Right atrium auricular region (tissue), 2 donors: ENCODE data around the gene ISCU. TPM values are rescaled to one million over a fixed set of nuclear protein-coding genes. Genes with fewer than 3 reads are reported as not detected.
"Not testable (repeated sequence)": the region's sequence is repeated elsewhere in the genome, so short reads cannot be mapped to it uniquely, and the experiment has no call there.

Source experiments
- DNase-seq: peaks from one replicate; pipeline ENCODE4 v3.0.0-alpha.2; 2019; ENCODE audit warnings: low spot score
- H3K27ac ChIP-seq, 2 donors: fragments of 200-600 bp; sonication (generic); 1 replicate in 1 of 2; 2 replicates in 1 of 2; pipeline ENCODE4 v1.5.1; 2016 to 2019
- H3K27me3 ChIP-seq, 2 donors: fragments of 200-600 bp; sonication (generic); one replicate each; pipeline versions ENCODE4 v1.5.1 to v1.6.0; 2017 to 2019
- H3K36me3 ChIP-seq: fragments of 200-600 bp; sonication (generic); one replicate; pipeline ENCODE4 v1.5.1; 2016
- H3K4me1 ChIP-seq, 2 donors: fragments of 200-600 bp; sonication (generic); one replicate each; pipeline versions ENCODE4 v1.5.1 to v1.6.0; 2017 to 2019
- H3K4me3 ChIP-seq, 2 donors: fragments of 200-600 bp; sonication (generic); 1 replicate in 1 of 2; 2 replicates in 1 of 2; pipeline ENCODE4 v1.5.1; 2017 to 2019; ENCODE audit warnings: mild to moderate bottlenecking in 1 of 2, moderate library complexity in 1 of 2
- H3K9me3 ChIP-seq, 2 donors: fragments of 200-600 bp; sonication (generic); one replicate each; pipeline ENCODE4 v1.5.1; 2019
- total RNA-seq, 2 donors: library from RNA; depleted of rRNA; stranded (reverse); fragments of >200 nt; gene quantifications; one replicate each; pipeline ENCODE4 v1.1.0, GENCODE V29; 2016
- TF ChIP-seq, protein P1 (sequence below), 2 donors: fragments of 200-600 bp; sonication (generic); IDR thresholded peaks; one replicate each; pipeline ENCODE4 v1.5.1; 2019; ENCODE audit warnings: antibody characterized with exemption in 2 of 2

ISCU gene
- total RNA-seq, 2 donors from 2014 or later = 421 to 433 TPM

DNA sequence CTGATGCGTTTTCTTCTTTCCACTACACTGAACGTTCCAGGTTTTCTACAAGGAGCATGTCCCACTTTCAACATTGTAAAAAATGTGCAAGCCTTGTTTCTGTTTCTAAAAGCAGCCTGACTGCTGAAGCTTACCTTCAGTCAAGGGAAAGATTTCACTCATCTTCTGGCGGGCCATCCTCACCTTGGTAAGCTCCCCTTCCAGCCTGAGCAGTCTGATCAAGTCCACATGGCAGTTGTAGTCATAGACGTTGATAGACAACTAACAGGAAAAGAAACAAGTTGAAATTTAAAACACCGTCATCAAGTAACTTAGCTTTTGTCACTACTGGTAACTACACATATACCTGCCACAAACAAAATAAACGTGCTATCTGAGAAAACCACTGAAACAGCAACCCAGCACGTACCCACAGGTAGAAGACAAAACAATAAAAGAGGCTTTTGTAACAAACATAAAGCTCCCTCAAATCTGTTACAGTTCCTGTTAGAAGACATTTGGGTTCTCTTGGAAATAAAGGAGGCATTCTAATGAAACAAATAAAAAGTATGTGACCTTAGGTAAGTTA is 13.4 kb upstream of the ISCU start:
- Histone ChIP-seq H3K27me3 (no peaks in the 10 kb centered on the region), H3K4me3 (no peak overlapping the region), H3K27ac (no peak overlapping the region), H3K9me3 (no peaks in the 10 kb centered on the region), H3K36me3 (peaks cover 37% of the 10 kb centered on the region), H3K4me1 (peaks cover 0 to 15% of the 10 kb centered on the region in 2 donors)
- TF ChIP-seq, protein P1, sequence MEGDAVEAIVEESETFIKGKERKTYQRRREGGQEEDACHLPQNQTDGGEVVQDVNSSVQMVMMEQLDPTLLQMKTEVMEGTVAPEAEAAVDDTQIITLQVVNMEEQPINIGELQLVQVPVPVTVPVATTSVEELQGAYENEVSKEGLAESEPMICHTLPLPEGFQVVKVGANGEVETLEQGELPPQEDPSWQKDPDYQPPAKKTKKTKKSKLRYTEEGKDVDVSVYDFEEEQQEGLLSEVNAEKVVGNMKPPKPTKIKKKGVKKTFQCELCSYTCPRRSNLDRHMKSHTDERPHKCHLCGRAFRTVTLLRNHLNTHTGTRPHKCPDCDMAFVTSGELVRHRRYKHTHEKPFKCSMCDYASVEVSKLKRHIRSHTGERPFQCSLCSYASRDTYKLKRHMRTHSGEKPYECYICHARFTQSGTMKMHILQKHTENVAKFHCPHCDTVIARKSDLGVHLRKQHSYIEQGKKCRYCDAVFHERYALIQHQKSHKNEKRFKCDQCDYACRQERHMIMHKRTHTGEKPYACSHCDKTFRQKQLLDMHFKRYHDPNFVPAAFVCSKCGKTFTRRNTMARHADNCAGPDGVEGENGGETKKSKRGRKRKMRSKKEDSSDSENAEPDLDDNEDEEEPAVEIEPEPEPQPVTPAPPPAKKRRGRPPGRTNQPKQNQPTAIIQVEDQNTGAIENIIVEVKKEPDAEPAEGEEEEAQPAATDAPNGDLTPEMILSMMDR (IDR thresholded peaks at IDR 0.05) = no peak
- DNase-seq = no peak

GRCh38 chr12:108551535-108551934 is 10.9 kb upstream of the ISCU start:
- TF ChIP-seq, protein P1 (IDR thresholded peaks at IDR 0.05) = no peak
- Histone ChIP-seq H3K4me3 (no peak overlapping the region), H3K4me1 (peaks cover 0 to 20% of the 10 kb centered on the region in 2 donors), H3K36me3 (peaks cover 20% of the 10 kb centered on the region), H3K9me3 (no peaks in the 10 kb centered on the region), H3K27me3 (no peaks in the 10 kb centered on the region), H3K27ac (no peak overlapping the region)
- no peak for DNase-seq

DNA sequence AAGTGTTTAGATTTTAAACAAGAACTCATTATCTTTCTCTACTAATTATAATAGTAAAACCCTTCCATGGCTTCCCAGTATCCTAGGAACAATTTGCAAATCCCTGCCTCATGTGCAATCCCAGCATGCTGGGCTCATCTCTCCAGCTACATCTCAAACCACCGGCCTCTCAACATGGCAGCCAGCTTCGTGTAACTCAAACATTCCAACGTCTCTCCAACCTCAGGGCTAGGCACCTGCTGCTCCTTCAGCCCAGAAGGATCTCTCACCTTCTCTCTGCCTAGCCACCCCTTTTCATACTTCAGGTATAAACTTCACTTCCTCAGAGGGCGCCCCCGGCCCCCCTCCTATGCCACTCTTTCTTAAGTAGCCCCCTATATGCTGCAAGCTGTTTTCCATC is 8.6 kb upstream of the ISCU start:
- DNase-seq = no peak
- TF ChIP-seq, protein P1 (IDR thresholded peaks at IDR 0.05) = no peak
- Histone ChIP-seq H3K27me3 (no peaks in the 10 kb centered on the region), H3K36me3 (no peaks in the 10 kb centered on the region), H3K4me3 (no peak overlapping the region), H3K9me3 (no peaks in the 10 kb centered on the region), H3K27ac (no peak overlapping the region), H3K4me1 (peaks cover 0 to 28% of the 10 kb centered on the region in 2 donors)

- not testable (repeated sequence) for H3K4me3 ChIP-seq, H3K36me3 ChIP-seq, H3K27me3 ChIP-seq, DNase-seq, H3K9me3 ChIP-seq, H3K27ac ChIP-seq
- peaks cover 0 to 44% of the 10 kb centered on the region in 2 donors for H3K4me1 ChIP-seq
Measured at GRCh38 chr12:108555383-108555782, 7.0 kb upstream of the ISCU start.

DNA sequence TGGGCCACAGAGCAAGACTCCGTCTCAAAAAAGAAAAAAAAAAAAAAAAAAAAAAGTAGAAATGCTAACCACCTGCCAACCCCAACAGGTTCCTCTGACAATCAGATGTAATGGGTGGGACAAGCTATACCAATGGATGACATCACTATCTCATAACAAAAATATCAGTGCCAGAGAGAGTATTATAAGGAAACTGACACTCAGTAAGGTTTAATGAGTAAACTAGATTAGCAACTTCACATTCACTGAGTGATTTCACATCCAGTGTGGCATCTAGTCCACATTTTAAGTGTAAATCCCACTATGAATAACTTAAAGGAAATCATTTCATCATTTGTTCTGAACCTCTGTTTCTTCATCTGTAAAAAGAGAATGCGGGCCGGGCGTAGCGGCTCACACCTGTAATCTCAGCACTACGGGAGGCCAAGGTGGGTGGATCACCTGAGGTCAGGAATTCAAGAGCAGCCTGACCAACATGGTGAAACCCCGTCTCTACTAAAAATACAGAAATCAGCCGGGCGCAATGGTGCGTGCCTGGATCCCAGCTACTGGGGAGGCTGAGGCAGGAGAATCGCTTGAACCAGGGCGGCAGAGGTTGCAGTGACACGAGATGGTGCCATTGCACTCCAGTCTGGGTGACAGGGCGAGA is 3.3 kb upstream of the ISCU start:
- Histone ChIP-seq H3K4me3 (no peak overlapping the region), H3K27ac (no peak overlapping the region), H3K27me3 (no peaks in the 10 kb centered on the region), H3K36me3 (peaks cover 1% of the 10 kb centered on the region), H3K4me1 (peaks cover 0 to 56% of the 10 kb centered on the region in 2 donors), H3K9me3 (no peaks in the 10 kb centered on the region)
- no peak for DNase-seq
- TF ChIP-seq, protein P1 (IDR thresholded peaks at IDR 0.05) = no peak

DNA sequence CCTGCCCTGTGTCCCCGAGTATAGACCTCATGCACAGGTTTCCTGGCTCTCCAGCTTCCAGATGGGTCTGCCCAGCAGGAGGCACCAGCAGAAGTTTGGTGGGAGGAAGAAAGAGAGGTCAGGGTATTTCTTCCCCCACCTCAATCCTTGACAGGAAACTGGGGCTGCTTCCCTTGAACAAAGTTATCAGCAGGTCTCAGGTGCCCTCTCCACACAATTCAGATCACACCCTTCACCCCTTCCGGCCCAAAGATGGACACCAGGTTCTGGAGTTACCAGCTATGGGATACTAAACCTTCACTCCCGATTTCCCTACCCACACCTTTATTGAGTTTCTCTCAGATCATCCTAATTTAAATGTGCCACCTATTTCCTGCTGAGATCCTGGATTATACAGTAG is 2.6 kb upstream of the ISCU start:
- DNase-seq = no peak
- TF ChIP-seq, protein P1 (IDR thresholded peaks at IDR 0.05) = no peak
- Histone ChIP-seq H3K27ac (no peak overlapping the region), H3K4me1 (peaks cover 0 to 56% of the 10 kb centered on the region in 2 donors), H3K36me3 (peaks cover 7% of the 10 kb centered on the region), H3K4me3 (peak overlapping the region; percentile 86 to 97), H3K27me3 (no peaks in the 10 kb centered on the region), H3K9me3 (no peaks in the 10 kb centered on the region)
